B cell (primary cell): ENCODE data around the gene RAPGEF1. TPM values are rescaled to one million over a fixed set of nuclear protein-coding genes. Genes with fewer than 3 reads are reported as not detected.

ENCODE experiments used
- ATAC-seq: fragments of 200-7000 bp; cut with Tn5 transposase; one replicate; pipeline ENCODE4 v1.10.0; 2021; ENCODE audit warnings: low read depth, mild to moderate bottlenecking, moderate number of reproducible peaks, moderate library complexity
- CTCF ChIA-PET: fragments of 350-600 bp; sonication (Branson Sonifier 250); formaldehyde crosslinking; loops from one replicate; lab custom pipeline; 2021; ENCODE audit warnings: antibody characterized with exemption, inconsistent platforms; lab: Charles Lee
- POLR2A ChIA-PET: fragments of 350-600 bp; sonication (Branson Sonifier 250); formaldehyde crosslinking; loops from one replicate; lab custom pipeline; 2021; ENCODE audit warnings: antibody characterized with exemption; lab: Charles Lee
- DNase-seq: peaks from one replicate; pipeline ENCODE4 v3.0.0; 2013
- H2AFZ ChIP-seq: 2 replicates; pipeline ENCODE4 v1.6.1; 2012; ENCODE audit warnings: mild to moderate bottlenecking, low read depth, low read length; ENCODE audit not compliant: insufficient read depth, poor library complexity, severe bottlenecking
- H3K27ac ChIP-seq, 2 donors: 1 replicate in 1 of 2; 2 replicates in 1 of 2; pipeline ENCODE4 v1.5.1; 2012 to 2013; ENCODE audit warnings: low read length in 2 of 2, mild to moderate bottlenecking in 2 of 2, moderate library complexity in 1 of 2
- H3K27me3 ChIP-seq, 4 experiments: fragments of 200-600 bp in 1 of 4; sonication (generic) in 1 of 4; replicated peaks in 1 of 4; 1 replicate in 2 of 4; 2 replicates in 2 of 4; pipeline versions ENCODE4 v1.6.1 to v1.7.0; 2013 to 2016; ENCODE audit warnings: low read length in 3 of 4, mild to moderate bottlenecking in 2 of 4, mixed read lengths in 1 of 4, moderate library complexity in 1 of 4; ENCODE audit not compliant: insufficient read depth in 4 of 4, control insufficient read depth in 3 of 4; ENCODE audit errors: control extremely low read depth in 1 of 4
- H3K36me3 ChIP-seq, 2 experiments: replicated peaks in 1 of 2; 1 replicate in 1 of 2; 2 replicates in 1 of 2; pipeline versions ENCODE4 v1.6.1 to v1.7.1; 2013; ENCODE audit warnings: low read length in 1 of 2; ENCODE audit not compliant: insufficient read depth in 2 of 2, control insufficient read depth in 1 of 2; ENCODE audit errors: control extremely low read depth in 1 of 2, extremely low read depth in 1 of 2
- H3K4me1 ChIP-seq, 2 donors: fragments of 200-600 bp in 1 of 2; sonication (generic) in 1 of 2; 1 replicate in 1 of 2; 2 replicates in 1 of 2; pipeline versions ENCODE4 v1.5.1 to v1.6.1; 2013 to 2017; ENCODE audit warnings: low read length in 2 of 2; ENCODE audit not compliant: control insufficient read depth in 2 of 2, insufficient read depth in 2 of 2
- H3K4me2 ChIP-seq: replicated peaks from 2 replicates; pipeline ENCODE3; 2012; ENCODE audit warnings: mild to moderate bottlenecking, low read depth, low read length; ENCODE audit not compliant: poor library complexity, severe bottlenecking
- H3K4me3 ChIP-seq, 5 experiments: fragments of 200-600 bp in 1 of 5; sonication (generic) in 1 of 5; 1 replicate in 3 of 5; 2 replicates in 2 of 5; pipeline versions ENCODE4 v1.5.1 to v1.7.0; 2011 to 2016; ENCODE audit warnings: low read length in 4 of 5, mild to moderate bottlenecking in 4 of 5, low read depth in 2 of 5, control low read depth in 1 of 5, moderate library complexity in 1 of 5; ENCODE audit not compliant: insufficient read depth in 1 of 5; ENCODE audit errors: control extremely low read depth in 1 of 5, extremely low read depth in 1 of 5
- H3K79me2 ChIP-seq: fragments of 200-600 bp; sonication (generic); one replicate; pipeline ENCODE4 v1.6.0; 2016; ENCODE audit warnings: low read length; ENCODE audit not compliant: control insufficient read depth, insufficient read depth
- H3K9ac ChIP-seq: fragments of 200-600 bp; sonication (generic); 2 replicates; pipeline ENCODE4 v1.6.1; 2017; ENCODE audit warnings: mild to moderate bottlenecking, low read length, moderate library complexity
- H3K9me3 ChIP-seq, 3 donors: one replicate each; pipeline versions ENCODE4 v1.6.1 to v1.7.1; 2013; ENCODE audit warnings: low read length in 2 of 3; ENCODE audit not compliant: control insufficient read depth in 2 of 3, insufficient read depth in 1 of 3; ENCODE audit errors: control extremely low read depth in 1 of 3
- H4K20me1 ChIP-seq: 2 replicates; pipeline ENCODE4 v1.6.0; 2012; ENCODE audit warnings: mild to moderate bottlenecking, low read length; ENCODE audit not compliant: insufficient read depth, control insufficient read depth, poor library complexity, severe bottlenecking
- H3K27ac Mint-ChIP-seq: one replicate; pipeline ENCODE4 v1.8.0; 2021; ENCODE audit warnings: mixed read lengths
- H3K27me3 Mint-ChIP-seq: one replicate; pipeline ENCODE4 v1.8.0; 2021; ENCODE audit warnings: mixed read lengths
- H3K4me1 Mint-ChIP-seq: one replicate; pipeline ENCODE4 v1.8.0; 2021; ENCODE audit warnings: mixed read lengths
- H3K4me3 Mint-ChIP-seq: one replicate; pipeline ENCODE4 v1.8.0; 2021; ENCODE audit warnings: mixed read lengths
- H3K9me3 Mint-ChIP-seq: one replicate; pipeline ENCODE4 v1.8.0; 2022; ENCODE audit warnings: mixed read lengths; ENCODE audit not compliant: insufficient read depth
- CTCF ChIP-seq: fragments of 200-600 bp; IDR thresholded peaks from one replicate; pipeline ENCODE4 v1.8.0; 2022; ENCODE audit warnings: antibody characterized with exemption, mild to moderate bottlenecking
- EZH2 ChIP-seq: IDR thresholded peaks from 2 replicates; pipeline ENCODE4 v1.6.1; 2012; ENCODE audit warnings: borderline replicate concordance, low read depth, mild to moderate bottlenecking, moderate library complexity, low read length; ENCODE audit not compliant: insufficient read depth, poor library complexity, severe bottlenecking
- WGBS: methylation state at CpG from one replicate; pipeline ENCODE4 v1.1.5; 2013; ENCODE audit warnings: missing lambda C conversion rate; ENCODE audit not compliant: insufficient coverage; 5-methylcytosine and 5-hydroxymethylcytosine counted together
- intact Hi-C: fragments of 100-400 bp; cut with micrococcal nuclease; formaldehyde crosslinking; loops from one replicate; pipeline ENCODE4 v1.10.0; 2022
- polyA plus RNA-seq: library from polyadenylated mRNA; depleted of rRNA; stranded (reverse); fragments of >200 nt; gene quantifications from 2 replicates; pipeline ENCODE4 v1.2.3, GENCODE V29; 2012
- total RNA-seq, 2 donors: library from RNA; stranded (reverse); fragments of 120-200 nt in 1 of 2; gene quantifications; 1 replicate in 1 of 2; 2 replicates in 1 of 2; pipeline versions ENCODE4 v1.2.3 to v1.2.4, GENCODE V29; 2013 to 2022

Gene RAPGEF1
- total and polyA plus RNA-seq, 2 donors (not counting 1 experiment from before 2014, with no cell fraction given): 134 to 447 TPM

- H3K4me3 Mint-ChIP-seq: peak overlapping the region; percentile 75
- CTCF ChIA-PET: interaction anchor here (1.6 to 2.5 kb wide), 2 partner anchors 21 to 107 kb away, joined by 3 to 9 read pairs; no protein-coding TSS in a partner anchor
Measured at GRCh38 chr9:131698618-131698985, 41.3 kb downstream of the RAPGEF1 start.

More at GRCh38 chr9:131698618-131698985, 41.3 kb downstream of the RAPGEF1 start:
- Histone ChIP-seq H3K9ac (peak overlapping the region; percentile 21), H3K79me2 (peaks cover 100% of the 10 kb centered on the region), H3K4me2 (peak overlapping the region; percentile 48), H3K4me1 (peaks cover 67 to 83% of the 10 kb centered on the region in 2 donors), H3K36me3 (peaks cover 0 to 8% of the 10 kb centered on the region in 2 experiments), H3K27me3 (no peaks in the 10 kb centered on the region), H3K9me3 (no peaks in the 10 kb centered on the region), H2AFZ (no peak overlapping the region), H3K4me3 (no peak overlapping the region), H3K27ac (peak overlapping the region; percentile 14 to 35), H4K20me1 (peaks cover 93% of the 10 kb centered on the region)
- no peak for TF ChIP-seq EZH2
- TF ChIP-seq CTCF: no peak
- Mint-ChIP-seq H3K9me3 (no peaks in the 10 kb centered on the region), H3K27me3 (no peaks in the 10 kb centered on the region), H3K27ac (peak overlapping the region; percentile 90), H3K4me1 (peaks cover 94% of the 10 kb centered on the region)
- ATAC-seq: no peak
- no peak for DNase-seq
- POLR2A ChIA-PET: interaction anchor here (0.8 to 1.4 kb wide), 2 partner anchors 27 to 63 kb away, joined by 3 read pairs; no protein-coding TSS in a partner anchor
- 46% methylated on average over 4 of the region's 4 CpGs for WGBS
- intact Hi-C loops: no loop called here
